HG03280 (cell line): ENCODE results near the gene ADAMTSL5.
"Not testable (repeated sequence)": the region's sequence is repeated elsewhere in the genome, so short reads cannot be mapped to it uniquely, and the experiment has no call there.

ENCODE experiments used
- ATAC-seq: cut with Tn5 transposase; IDR thresholded peaks from one replicate; pipeline ENCODE4 v1.9.1; 2021; ENCODE audit warnings: mild to moderate bottlenecking, moderate library complexity; ENCODE audit not compliant: unreplicated experiment

ADAMTSL5 gene

DNA sequence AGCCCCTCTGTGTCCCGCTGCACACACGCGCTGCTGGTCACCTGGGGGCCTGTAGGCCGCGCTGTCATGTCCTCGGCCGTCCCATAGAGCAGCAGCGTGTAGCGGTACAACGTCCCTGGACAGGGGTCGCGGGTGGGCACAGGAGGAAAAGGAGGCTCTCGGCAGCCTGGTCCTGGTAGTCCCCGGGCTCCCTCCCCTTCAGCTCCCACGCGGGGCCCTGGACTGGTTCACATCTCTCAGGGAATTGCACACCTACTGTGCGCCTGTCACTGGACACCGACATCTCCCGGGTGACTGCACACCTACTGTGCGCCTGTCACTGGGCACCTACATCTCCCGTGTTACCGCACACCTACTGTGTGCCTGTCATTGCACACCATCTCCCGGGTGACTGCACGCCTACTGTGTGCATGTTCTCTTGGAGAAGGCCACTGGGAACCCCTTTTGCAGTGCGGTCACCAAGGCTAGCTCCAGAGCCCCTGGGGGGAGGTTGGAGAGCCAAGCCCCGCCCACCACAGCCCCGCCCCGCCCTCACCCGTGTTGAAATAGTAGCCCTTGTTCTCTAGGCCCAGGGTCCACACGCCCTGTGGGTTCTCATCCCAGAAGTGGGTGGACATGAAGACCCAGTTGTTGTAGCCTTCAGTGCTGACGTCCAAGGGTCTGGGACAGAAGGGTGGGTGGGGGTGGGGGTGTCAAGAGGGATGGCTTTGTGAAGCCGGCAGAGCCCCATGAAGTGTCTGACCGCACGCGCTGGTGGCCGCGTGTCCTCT, 30.3 kb downstream of the ADAMTSL5 start:
- no peak for ATAC-seq

DNA sequence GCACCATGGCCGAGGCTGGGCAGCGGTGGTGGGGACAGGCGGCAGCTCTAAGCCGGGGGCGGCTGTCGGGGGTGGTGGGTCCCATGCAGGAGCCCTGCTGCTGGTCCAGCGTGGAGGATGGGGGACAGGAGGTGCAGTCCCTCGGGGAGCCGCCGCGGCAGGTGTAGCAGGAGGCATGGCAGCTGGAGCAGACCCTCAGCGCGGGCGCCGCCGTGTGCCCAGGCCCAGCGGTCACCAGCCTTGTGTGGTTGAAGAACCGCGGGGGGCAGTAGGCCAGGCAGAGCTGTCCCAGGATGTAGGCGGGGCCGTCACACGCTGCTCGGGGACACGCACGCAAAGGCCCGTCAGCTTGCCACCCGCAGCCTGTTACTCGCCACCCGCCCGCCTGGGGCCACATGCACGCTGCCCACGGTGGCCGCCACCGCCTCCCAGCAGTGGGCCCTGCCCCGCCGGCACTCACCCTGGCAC, 30.9 kb downstream of the ADAMTSL5 start:
- ATAC-seq = no peak

DNA sequence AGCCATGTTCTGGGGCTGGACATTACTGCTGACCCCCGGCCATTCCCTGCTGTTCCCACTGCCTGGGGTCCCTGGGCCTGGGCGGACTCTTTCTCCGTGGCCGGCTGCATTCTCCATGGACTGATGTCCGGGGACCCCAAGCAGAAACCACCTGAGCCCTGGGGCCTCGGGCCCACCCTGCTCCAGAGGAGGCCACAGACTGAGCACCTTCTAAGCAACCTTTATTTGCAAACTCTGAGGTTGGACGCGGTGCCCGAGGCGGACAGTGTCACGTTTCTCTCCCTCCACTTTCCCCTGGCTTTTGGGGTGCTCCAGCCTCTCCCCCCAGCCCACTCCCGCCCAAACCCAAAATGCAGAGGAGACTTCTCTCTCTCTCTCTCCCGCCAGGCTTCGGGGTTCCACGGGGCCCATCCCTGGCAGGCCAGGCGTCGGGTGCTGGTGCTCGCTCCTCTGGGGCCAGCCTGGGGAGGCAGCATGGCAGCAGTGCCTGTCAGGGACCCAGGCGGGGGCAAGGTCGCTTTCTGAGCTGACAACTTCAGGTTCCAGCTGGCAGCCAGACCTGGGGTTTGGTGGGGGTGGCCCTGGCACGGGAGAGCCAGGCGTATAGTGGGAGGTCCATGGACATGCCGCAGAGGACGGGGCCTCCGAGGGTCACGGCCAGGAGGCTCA, 31.5 kb downstream of the ADAMTSL5 start:
- no peak for ATAC-seq

GRCh38 chr19:1478934-1479707, 33.7 kb downstream of the ADAMTSL5 start, which contains the start of gene C19orf25:
C19orf25 (minus strand) TSS chr19:1479215; CDS start chr19:1478903, 312 bp downstream.
- peak; percentile 90 for ATAC-seq

DNA sequence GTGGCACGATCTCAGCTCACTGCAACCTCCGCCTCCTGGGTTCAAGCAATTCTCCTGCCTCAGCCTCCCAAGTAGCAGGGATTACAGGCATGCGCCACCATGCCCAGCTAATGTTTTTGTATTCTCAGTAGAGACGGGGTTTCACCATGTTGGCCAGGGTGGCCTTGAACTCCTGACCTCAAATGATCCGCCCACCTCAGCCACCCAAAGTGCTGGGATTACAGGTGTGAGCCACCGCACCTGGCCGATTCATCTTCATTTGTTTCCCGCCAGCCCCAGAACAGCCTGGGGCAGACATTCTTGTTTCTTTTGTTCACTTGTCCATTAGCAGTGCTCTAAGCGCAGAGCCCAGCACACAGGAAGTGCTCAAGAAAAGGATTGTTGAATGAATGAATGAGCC, 35.8 kb downstream of the ADAMTSL5 start:
- not testable (repeated sequence) for ATAC-seq

- ATAC-seq = no peak
Observed at GRCh38 chr19:1475751-1476437, 36.9 kb downstream of the ADAMTSL5 start.

DNA sequence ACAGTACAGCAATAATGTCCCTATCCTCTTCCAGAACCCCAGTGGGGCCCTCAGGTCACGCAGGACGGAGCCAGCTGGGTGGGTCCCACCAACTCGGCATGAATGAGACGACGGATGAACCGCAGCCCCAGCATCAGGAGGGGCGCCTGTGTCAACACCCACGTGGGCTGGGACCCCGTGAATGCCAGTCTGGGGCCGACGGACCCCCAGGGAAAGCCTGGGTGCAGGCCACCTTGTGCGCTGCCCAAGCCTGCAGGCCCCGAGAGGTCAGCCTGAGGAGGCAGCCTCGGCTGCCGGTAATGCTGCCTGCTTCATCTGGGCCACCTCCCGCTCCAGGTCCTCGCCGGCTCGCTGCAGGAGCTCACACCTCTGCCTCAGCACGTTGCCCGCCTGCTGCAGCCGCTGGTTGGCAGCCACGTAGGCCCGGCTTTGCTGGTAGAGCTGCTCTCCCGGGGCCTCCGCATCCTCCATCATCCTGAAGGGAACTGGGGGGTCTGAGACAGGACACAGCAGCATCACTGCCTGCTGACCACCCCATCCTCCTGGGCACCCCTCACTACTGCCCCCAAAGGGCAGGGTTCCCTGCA, 38.0 kb downstream of the ADAMTSL5 start:
- no peak for ATAC-seq

GRCh38 chr19:1474011-1474764, 38.6 kb downstream of the ADAMTSL5 start:
- no peak for ATAC-seq

DNA sequence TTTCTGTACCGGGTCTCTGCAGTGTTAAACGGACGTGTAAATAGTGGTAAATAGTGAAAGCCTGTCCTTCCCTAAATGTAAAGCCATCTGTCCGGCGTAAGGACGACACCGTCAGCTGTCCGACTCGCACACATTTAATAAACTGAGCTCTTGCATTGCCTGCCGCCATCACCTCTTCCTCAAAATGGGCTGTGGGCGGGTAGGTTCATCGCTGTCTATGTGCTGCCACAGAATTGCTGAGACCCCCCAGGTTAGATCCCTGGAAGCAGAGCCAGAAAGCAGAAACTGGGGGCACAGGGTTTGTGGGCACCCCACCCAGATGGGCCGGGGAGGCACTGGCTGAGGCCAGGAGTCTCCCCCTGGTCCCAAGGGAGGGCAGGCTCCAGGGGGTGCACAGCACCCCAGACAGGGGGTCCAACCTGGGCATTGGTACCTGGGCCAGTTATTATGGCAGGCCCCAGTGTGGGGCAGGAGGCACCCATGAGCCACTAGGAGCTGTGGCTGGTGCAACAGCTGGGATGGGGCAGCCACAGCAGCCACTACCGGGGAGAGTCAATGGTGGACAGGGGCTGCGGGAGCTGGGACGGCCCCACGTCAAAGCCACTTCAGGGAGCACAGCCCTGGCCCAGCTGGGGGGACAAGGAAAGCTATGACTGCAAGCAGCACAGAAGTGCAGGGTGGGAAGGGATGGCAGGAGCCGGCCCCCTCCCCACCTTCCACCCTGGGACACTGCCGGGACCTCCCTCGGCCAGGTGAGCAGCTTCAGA, 39.6 kb downstream of the ADAMTSL5 start:
- no peak for ATAC-seq

- ATAC-seq = no peak
Observed at GRCh38 chr19:1472231-1473084, 40.4 kb downstream of the ADAMTSL5 start.

DNA sequence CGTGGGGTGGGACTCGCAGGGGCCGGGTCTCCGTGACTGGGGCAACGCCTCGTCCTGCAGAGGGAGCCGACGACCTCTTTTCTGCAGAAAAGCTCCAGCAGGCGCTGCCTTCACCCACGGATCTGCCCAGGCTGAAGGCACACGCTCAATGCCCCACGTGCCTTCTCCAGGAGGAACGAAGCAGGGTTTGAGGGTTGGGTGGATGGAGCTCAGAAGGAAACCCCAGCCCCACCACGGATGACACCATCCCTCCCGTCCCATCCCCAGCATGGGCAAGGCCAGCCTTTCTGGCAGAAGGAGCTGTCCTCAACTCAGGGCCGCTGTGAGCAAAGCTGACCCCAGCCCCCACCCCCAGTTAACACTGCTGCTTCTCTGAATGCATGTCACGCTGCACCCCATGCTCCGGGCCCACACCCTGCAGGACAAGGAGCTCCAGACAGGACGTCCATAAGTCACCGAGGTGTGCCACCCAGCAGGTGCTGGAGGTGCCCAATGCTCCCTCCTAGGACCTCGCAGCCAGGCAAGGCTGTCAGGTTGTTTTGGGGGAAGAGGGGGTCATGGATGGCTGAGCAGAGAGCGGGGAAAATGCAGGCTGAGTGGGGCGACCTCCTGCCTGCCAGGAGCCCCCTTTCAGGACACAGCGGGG, 41.2 kb downstream of the ADAMTSL5 start:
- no peak for ATAC-seq

DNA sequence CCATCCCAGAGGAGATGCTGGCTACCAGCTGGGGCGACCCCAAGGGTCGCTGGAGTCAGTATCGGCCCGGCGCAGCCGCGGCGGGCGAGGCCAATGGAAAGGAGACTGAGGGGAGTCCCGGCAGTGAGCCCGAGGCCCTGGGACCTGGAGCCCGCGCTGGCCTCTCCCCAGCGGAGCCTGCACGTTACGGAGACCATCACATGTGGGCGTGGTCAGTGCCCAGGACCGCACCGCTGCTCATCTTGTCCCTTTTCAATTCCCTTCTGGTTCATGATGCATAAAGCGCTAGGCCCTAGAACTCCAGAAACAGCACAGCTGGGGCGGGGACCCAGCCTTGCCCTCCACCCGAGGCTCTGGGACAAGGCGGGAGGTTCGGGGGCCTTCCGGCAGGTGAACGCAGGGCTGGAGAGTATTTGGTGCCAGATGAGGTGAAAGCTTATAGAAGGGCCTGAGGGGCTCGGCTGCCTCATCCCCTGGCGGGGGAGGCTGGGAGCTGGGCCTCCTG, 41.8 kb downstream of the ADAMTSL5 start:
- ATAC-seq = no peak

GRCh38 chr19:1470305-1471009, 42.4 kb downstream of the ADAMTSL5 start:
- ATAC-seq = no peak

DNA sequence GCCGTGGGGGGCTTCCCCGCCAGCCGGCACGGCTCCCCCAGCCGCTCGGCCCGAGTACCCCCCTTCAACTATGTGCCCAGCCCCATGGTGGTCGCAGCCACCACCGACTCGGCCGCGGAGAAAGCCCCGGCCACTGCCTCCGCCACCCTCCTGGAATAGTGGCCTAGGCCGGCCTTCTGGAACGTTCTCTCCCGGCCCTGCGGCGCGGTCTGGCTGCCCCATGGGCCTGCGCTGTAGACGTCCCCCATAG, 42.8 kb downstream of the ADAMTSL5 start:
- ATAC-seq = no peak

GRCh38 chr19:1469255-1470054, 43.4 kb downstream of the ADAMTSL5 start:
- ATAC-seq = no peak

DNA sequence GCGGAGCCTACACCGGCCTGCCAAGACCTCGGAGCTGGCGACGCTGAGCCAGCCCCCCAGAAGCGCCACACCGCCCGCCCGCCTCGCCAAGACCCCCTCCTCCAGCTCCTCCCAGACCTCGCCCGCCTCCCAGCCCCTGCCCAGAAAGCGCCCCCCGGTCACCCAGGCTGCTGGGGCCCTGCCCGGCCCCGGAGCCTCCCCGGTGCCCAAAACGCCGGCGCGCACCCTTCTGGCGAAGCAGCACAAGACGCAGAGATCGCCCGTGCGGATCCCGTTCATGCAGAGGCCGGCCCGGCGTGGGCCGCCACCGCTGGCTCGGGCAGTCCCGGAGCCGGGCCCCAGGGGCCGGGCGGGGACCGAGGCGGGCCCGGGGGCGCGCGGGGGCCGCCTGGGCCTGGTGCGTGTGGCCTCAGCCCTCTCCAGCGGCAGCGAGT, 44.0 kb downstream of the ADAMTSL5 start:
- no peak for ATAC-seq
